GM10266 (cell line): ENCODE results near the gene DLGAP5.

Experiments used
- DNase-seq: peaks from one replicate; pipeline ENCODE4 v3.0.0; 2012; ENCODE audit errors: extremely low spot score
- TF ChIP-seq, protein P1 (sequence below): IDR thresholded peaks from 2 replicates; pipeline ENCODE4 v1.5.1; 2012; ENCODE audit warnings: mild to moderate bottlenecking, low read depth; ENCODE audit not compliant: control insufficient read depth, insufficient read depth; ENCODE audit errors: missing control alignments

The DLGAP5 gene

GRCh38 chr14:55114720-55115119, 76.7 kb downstream of the DLGAP5 start:
- TF ChIP-seq, protein P1, sequence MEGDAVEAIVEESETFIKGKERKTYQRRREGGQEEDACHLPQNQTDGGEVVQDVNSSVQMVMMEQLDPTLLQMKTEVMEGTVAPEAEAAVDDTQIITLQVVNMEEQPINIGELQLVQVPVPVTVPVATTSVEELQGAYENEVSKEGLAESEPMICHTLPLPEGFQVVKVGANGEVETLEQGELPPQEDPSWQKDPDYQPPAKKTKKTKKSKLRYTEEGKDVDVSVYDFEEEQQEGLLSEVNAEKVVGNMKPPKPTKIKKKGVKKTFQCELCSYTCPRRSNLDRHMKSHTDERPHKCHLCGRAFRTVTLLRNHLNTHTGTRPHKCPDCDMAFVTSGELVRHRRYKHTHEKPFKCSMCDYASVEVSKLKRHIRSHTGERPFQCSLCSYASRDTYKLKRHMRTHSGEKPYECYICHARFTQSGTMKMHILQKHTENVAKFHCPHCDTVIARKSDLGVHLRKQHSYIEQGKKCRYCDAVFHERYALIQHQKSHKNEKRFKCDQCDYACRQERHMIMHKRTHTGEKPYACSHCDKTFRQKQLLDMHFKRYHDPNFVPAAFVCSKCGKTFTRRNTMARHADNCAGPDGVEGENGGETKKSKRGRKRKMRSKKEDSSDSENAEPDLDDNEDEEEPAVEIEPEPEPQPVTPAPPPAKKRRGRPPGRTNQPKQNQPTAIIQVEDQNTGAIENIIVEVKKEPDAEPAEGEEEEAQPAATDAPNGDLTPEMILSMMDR: no peak
- DNase-seq: no peak

- TF ChIP-seq, protein P1: no peak
- no peak for DNase-seq
Observed at GRCh38 chr14:55111122-55111708, 80.2 kb downstream of the DLGAP5 start.

- TF ChIP-seq, protein P1: no peak
- DNase-seq: no peak
Observed at GRCh38 chr14:55109836-55110235, 81.5 kb downstream of the DLGAP5 start.

- TF ChIP-seq, protein P1: no peak
- no peak for DNase-seq
Observed at GRCh38 chr14:55107766-55108554, 83.4 kb downstream of the DLGAP5 start.

DNA sequence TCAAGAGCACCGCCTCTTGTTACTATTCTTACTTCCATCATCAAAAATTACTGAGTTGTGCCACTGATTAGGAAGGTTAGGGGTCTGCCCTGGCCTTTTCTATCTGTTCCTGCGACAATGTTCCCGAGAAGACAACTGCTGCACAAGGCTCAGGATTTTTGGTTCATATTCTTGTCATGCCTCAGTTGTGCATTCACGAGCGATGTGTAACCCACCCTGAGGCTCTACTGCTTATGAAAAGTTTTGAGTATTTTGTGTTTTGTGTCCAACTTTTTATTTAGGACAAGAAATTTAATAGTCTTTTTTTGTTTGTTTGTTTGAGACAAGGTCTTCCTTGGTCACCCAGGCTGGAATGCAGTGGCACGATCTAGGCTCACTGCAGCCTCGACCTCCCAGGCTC, 85.4 kb downstream of the DLGAP5 start:
- no peak for DNase-seq
- TF ChIP-seq, protein P1: no peak

GRCh38 chr14:55103971-55104954, 87.1 kb downstream of the DLGAP5 start:
- DNase-seq: no peak
- TF ChIP-seq, protein P1: no peak
